GM23338 (cell line): ENCODE measurements around the gene ANTXR1. TPM values are rescaled to one million over a fixed set of nuclear protein-coding genes. Genes with fewer than 3 reads are reported as not detected.

Experiments used
- ATAC-seq: fragments of 200-7000 bp; cut with Tn5 transposase; 3 replicates; pipeline ENCODE4 v1.9.1; 2020
- DNase-seq: peaks from one replicate; pipeline ENCODE4 v3.0.0-alpha.2; 2015; ENCODE audit warnings: low spot score
- H2AFZ ChIP-seq: fragments of 200-600 bp; sonication (generic); 2 replicates; pipeline ENCODE4 v1.8.0; 2016; ENCODE audit warnings: antibody characterized with exemption, mild to moderate bottlenecking, moderate library complexity
- H3F3A ChIP-seq: fragments of 200-600 bp; sonication (generic); replicated peaks from 2 replicates; pipeline ENCODE4 v1.8.0; 2017; ENCODE audit warnings: antibody characterized with exemption, mixed run types, low read depth
- H3K27ac ChIP-seq: fragments of 200-600 bp; sonication (generic); 2 replicates; pipeline ENCODE4 v1.6.1; 2016; ENCODE audit warnings: low read depth
- H3K27me3 ChIP-seq: fragments of 200-600 bp; sonication (generic); 2 replicates; pipeline ENCODE4 v1.8.0; 2016; ENCODE audit warnings: mild to moderate bottlenecking, mixed run types, moderate library complexity; ENCODE audit not compliant: insufficient read depth
- H3K36me3 ChIP-seq: fragments of 200-600 bp; sonication (generic); 2 replicates; pipeline ENCODE4 v1.8.0; 2016; ENCODE audit warnings: mild to moderate bottlenecking; ENCODE audit not compliant: insufficient read depth
- H3K4me1 ChIP-seq: fragments of 200-600 bp; sonication (generic); 2 replicates; pipeline ENCODE4 v1.8.0; 2016; ENCODE audit warnings: mild to moderate bottlenecking, moderate library complexity; ENCODE audit not compliant: insufficient read depth
- H3K4me2 ChIP-seq: fragments of 200-600 bp; sonication (generic); 2 replicates; pipeline ENCODE4 v1.7.1; 2017; ENCODE audit warnings: mixed run types
- H3K4me3 ChIP-seq: fragments of 200-600 bp; sonication (generic); 2 replicates; pipeline ENCODE4 v1.6.1; 2016; ENCODE audit warnings: mixed run types
- H3K79me2 ChIP-seq: fragments of 200-600 bp; sonication (generic); replicated peaks from 2 replicates; pipeline ENCODE4 v1.8.0; 2017; ENCODE audit warnings: mild to moderate bottlenecking; ENCODE audit not compliant: insufficient read depth
- H3K9me2 ChIP-seq: fragments of 200-600 bp; sonication (generic); 2 replicates; pipeline ENCODE4 v1.8.0; 2017; ENCODE audit not compliant: insufficient read depth
- H4K20me1 ChIP-seq: fragments of 200-600 bp; sonication (generic); replicated peaks from 2 replicates; pipeline ENCODE4 v1.8.0; 2017; ENCODE audit warnings: mild to moderate bottlenecking; ENCODE audit not compliant: insufficient read depth
- H3K27ac Mint-ChIP-seq: 2 replicates; pipeline ENCODE4 v1.8.0; 2020; ENCODE audit warnings: inconsistent platforms, mild to moderate bottlenecking, moderate library complexity, mixed read lengths
- H3K27me3 Mint-ChIP-seq: 3 replicates; pipeline ENCODE4 v1.8.0; 2022; ENCODE audit warnings: low read depth, mild to moderate bottlenecking, moderate library complexity, mixed read lengths, inconsistent platforms; ENCODE audit not compliant: insufficient read depth, poor library complexity
- H3K36me3 Mint-ChIP-seq: 3 replicates; pipeline ENCODE4 v1.8.0; 2021; ENCODE audit warnings: low read depth, mild to moderate bottlenecking, inconsistent platforms, moderate library complexity, mixed read lengths
- H3K4me1 Mint-ChIP-seq: 3 replicates; pipeline ENCODE4 v1.8.0; 2020; ENCODE audit warnings: mild to moderate bottlenecking, inconsistent platforms, mixed read lengths
- H3K4me3 Mint-ChIP-seq: 3 replicates; pipeline ENCODE4 v1.8.0; 2021; ENCODE audit warnings: moderate library complexity, mild to moderate bottlenecking, inconsistent platforms, mixed read lengths
- H3K9me3 Mint-ChIP-seq: 3 replicates; pipeline ENCODE4 v1.8.0; 2020; ENCODE audit warnings: moderate library complexity, mild to moderate bottlenecking, inconsistent platforms, mixed read lengths
- CREB1 ChIP-seq: fragments of 250-450 bp; sonication (Bioruptor Pico); IDR thresholded peaks from 2 replicates; pipeline ENCODE4 v1.5.0; 2020; ENCODE audit warnings: low read depth, mild to moderate bottlenecking, moderate library complexity
- EZH2 ChIP-seq: fragments of 200-600 bp; sonication (generic); IDR thresholded peaks from one replicate; pipeline ENCODE4 v1.8.0; 2017; ENCODE audit warnings: antibody characterized with exemption, mild to moderate bottlenecking, low read depth; ENCODE audit not compliant: unreplicated experiment
- EZH2phosphoT487 ChIP-seq: fragments of 200-600 bp; sonication (generic); IDR thresholded peaks from one replicate; pipeline ENCODE4 v1.8.1; 2018; ENCODE audit warnings: antibody characterized with exemption; ENCODE audit not compliant: unreplicated experiment
- JUNB ChIP-seq: IDR thresholded peaks from one replicate; pipeline ENCODE4 v1.6.1; 2016; ENCODE audit warnings: antibody characterized with exemption; ENCODE audit not compliant: unreplicated experiment
- NANOG ChIP-seq: IDR thresholded peaks from 2 replicates; pipeline ENCODE4 v1.6.1; 2016; ENCODE audit warnings: antibody characterized with exemption, borderline replicate concordance
- POLR2AphosphoS5 ChIP-seq: IDR thresholded peaks from 2 replicates; pipeline ENCODE4 v1.6.1; 2016; ENCODE audit warnings: antibody characterized with exemption, low read depth
- STAT1 ChIP-seq: IDR thresholded peaks from one replicate; pipeline ENCODE4 v1.6.1; 2016; ENCODE audit warnings: antibody characterized with exemption; ENCODE audit not compliant: unreplicated experiment
- ZNF114 ChIP-seq: fragments of 250-450 bp; sonication (Bioruptor Pico); IDR thresholded peaks from 2 replicates; pipeline ENCODE4 v1.5.0; 2020; ENCODE audit warnings: mild to moderate bottlenecking, moderate library complexity
- ZNF331 ChIP-seq: fragments of 250-450 bp; sonication (Bioruptor Pico); IDR thresholded peaks from 2 replicates; pipeline ENCODE4 v1.5.0; 2020; ENCODE audit warnings: low read depth, mild to moderate bottlenecking, moderate library complexity
- polyA plus RNA-seq: library from polyadenylated mRNA; unstranded; fragments of >200 nt; fragmentation: Nextera tagmentation; extraction: Ambion mirVana; gene quantifications from 2 replicates; pipeline ENCODE4 v1.2.1, GENCODE V29; 2016
- total RNA-seq: library from RNA; depleted of rRNA; stranded (reverse); fragments of >200 nt; shearing (Covaris generic); gene quantifications from 2 replicates; pipeline ENCODE4 v1.2.3, GENCODE V29; 2014
- TF ChIP-seq, protein P1 (sequence below), 2 experiments: fragments of 200-600 bp in 1 of 2; sonication (generic) in 1 of 2; conservative IDR thresholded peaks; 2 replicates each; pipeline versions ENCODE4 v1.5.1 to v1.6.1; 2016 to 2017; ENCODE audit warnings: antibody characterized with exemption in 2 of 2, low read depth in 2 of 2, mild to moderate bottlenecking in 2 of 2, moderate library complexity in 1 of 2
- TF ChIP-seq, protein P2 (sequence below): IDR thresholded peaks from 2 replicates; pipeline ENCODE4 v1.6.1; 2016; ENCODE audit warnings: antibody characterized with exemption
- TF ChIP-seq, protein P3 (sequence below): fragments of 250-450 bp; sonication (Bioruptor Pico); IDR thresholded peaks from 2 replicates; pipeline ENCODE4 v1.5.0; 2020; ENCODE audit warnings: mild to moderate bottlenecking, moderate library complexity
- TF ChIP-seq, protein P4 (sequence below): IDR thresholded peaks from one replicate; pipeline ENCODE4 v1.6.1; 2018; ENCODE audit warnings: antibody characterized with exemption; ENCODE audit not compliant: unreplicated experiment

ANTXR1 gene
- total and polyA plus RNA-seq, 2 experiments from 2014 or later, result 16.1 to 23.1 TPM

DNA sequence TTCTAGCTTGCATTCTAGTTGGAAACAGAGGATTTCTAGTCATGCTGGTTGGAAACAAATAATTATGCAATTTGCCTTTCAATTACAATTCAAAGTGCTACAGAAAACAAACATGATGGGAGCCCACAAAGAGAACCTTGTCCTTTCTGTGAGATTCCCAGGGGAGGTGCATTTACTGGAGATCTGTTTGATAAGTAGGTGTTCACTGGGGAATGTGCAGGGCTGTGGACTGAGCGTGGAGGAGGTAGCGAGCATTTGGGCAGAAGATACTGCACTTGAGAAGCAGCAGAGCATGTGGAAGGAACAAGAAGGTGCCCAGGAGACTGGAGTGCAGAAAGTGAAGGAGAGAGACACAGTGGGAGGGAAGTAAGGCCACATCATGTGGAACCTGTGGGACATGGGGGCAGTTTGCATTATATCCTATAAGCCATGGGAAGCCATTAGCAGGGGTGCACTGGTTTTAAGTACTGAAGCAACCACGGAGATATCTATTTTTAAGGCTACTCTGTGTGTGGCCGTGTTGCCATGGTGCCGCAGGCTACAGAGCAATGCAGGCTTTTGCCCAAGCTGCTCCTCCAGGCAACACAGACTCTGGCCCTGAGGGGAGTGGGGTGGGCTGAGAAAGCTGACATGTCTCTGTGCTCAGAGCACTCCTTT is 154.0 kb downstream of the ANTXR1 start:
- H3K4me2 ChIP-seq, result no peak overlapping the region
- Mint-ChIP-seq H3K9me3 (no peaks in the 10 kb centered on the region), H3K4me3 (no peak overlapping the region), H3K27me3 (peaks cover 3% of the 10 kb centered on the region), H3K27ac (0 out of 2 replicates have a peak overlapping the region, but pooled peaks have one; percentile 15), H3K4me1 (peaks cover 23% of the 10 kb centered on the region), H3K36me3 (peaks cover 4% of the 10 kb centered on the region; the same call in 2 of the 3 replicates)
- peaks cover 13% of the 10 kb centered on the region for H3K4me1 ChIP-seq
- no peaks in the 10 kb centered on the region for H3F3A ChIP-seq
- H3K4me3 ChIP-seq, result no peak overlapping the region
- H3K79me2 ChIP-seq, result no peaks in the 10 kb centered on the region
- H4K20me1 ChIP-seq, result no peaks in the 10 kb centered on the region; the same call in 1 of the 2 replicates
- no peak overlapping the region for H3K27ac ChIP-seq
- no peak for TF ChIP-seq STAT1
- TF ChIP-seq, protein P1, sequence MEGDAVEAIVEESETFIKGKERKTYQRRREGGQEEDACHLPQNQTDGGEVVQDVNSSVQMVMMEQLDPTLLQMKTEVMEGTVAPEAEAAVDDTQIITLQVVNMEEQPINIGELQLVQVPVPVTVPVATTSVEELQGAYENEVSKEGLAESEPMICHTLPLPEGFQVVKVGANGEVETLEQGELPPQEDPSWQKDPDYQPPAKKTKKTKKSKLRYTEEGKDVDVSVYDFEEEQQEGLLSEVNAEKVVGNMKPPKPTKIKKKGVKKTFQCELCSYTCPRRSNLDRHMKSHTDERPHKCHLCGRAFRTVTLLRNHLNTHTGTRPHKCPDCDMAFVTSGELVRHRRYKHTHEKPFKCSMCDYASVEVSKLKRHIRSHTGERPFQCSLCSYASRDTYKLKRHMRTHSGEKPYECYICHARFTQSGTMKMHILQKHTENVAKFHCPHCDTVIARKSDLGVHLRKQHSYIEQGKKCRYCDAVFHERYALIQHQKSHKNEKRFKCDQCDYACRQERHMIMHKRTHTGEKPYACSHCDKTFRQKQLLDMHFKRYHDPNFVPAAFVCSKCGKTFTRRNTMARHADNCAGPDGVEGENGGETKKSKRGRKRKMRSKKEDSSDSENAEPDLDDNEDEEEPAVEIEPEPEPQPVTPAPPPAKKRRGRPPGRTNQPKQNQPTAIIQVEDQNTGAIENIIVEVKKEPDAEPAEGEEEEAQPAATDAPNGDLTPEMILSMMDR (conservative IDR thresholded peaks at IDR 0.05; ENCODE audit: low read depth in 2 of 2), result no peak
- TF ChIP-seq ZNF331 (CRISPR knock-in tag), result no peak
- no peak for TF ChIP-seq EZH2phosphoT487
- TF ChIP-seq ZNF114 (CRISPR knock-in tag), result no peak
- no peak for TF ChIP-seq NANOG
- no peak for TF ChIP-seq POLR2AphosphoS5
- TF ChIP-seq, protein P2, sequence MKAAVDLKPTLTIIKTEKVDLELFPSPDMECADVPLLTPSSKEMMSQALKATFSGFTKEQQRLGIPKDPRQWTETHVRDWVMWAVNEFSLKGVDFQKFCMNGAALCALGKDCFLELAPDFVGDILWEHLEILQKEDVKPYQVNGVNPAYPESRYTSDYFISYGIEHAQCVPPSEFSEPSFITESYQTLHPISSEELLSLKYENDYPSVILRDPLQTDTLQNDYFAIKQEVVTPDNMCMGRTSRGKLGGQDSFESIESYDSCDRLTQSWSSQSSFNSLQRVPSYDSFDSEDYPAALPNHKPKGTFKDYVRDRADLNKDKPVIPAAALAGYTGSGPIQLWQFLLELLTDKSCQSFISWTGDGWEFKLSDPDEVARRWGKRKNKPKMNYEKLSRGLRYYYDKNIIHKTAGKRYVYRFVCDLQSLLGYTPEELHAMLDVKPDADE, result no peak
- no peak for TF ChIP-seq EZH2
- TF ChIP-seq, protein P3, sequence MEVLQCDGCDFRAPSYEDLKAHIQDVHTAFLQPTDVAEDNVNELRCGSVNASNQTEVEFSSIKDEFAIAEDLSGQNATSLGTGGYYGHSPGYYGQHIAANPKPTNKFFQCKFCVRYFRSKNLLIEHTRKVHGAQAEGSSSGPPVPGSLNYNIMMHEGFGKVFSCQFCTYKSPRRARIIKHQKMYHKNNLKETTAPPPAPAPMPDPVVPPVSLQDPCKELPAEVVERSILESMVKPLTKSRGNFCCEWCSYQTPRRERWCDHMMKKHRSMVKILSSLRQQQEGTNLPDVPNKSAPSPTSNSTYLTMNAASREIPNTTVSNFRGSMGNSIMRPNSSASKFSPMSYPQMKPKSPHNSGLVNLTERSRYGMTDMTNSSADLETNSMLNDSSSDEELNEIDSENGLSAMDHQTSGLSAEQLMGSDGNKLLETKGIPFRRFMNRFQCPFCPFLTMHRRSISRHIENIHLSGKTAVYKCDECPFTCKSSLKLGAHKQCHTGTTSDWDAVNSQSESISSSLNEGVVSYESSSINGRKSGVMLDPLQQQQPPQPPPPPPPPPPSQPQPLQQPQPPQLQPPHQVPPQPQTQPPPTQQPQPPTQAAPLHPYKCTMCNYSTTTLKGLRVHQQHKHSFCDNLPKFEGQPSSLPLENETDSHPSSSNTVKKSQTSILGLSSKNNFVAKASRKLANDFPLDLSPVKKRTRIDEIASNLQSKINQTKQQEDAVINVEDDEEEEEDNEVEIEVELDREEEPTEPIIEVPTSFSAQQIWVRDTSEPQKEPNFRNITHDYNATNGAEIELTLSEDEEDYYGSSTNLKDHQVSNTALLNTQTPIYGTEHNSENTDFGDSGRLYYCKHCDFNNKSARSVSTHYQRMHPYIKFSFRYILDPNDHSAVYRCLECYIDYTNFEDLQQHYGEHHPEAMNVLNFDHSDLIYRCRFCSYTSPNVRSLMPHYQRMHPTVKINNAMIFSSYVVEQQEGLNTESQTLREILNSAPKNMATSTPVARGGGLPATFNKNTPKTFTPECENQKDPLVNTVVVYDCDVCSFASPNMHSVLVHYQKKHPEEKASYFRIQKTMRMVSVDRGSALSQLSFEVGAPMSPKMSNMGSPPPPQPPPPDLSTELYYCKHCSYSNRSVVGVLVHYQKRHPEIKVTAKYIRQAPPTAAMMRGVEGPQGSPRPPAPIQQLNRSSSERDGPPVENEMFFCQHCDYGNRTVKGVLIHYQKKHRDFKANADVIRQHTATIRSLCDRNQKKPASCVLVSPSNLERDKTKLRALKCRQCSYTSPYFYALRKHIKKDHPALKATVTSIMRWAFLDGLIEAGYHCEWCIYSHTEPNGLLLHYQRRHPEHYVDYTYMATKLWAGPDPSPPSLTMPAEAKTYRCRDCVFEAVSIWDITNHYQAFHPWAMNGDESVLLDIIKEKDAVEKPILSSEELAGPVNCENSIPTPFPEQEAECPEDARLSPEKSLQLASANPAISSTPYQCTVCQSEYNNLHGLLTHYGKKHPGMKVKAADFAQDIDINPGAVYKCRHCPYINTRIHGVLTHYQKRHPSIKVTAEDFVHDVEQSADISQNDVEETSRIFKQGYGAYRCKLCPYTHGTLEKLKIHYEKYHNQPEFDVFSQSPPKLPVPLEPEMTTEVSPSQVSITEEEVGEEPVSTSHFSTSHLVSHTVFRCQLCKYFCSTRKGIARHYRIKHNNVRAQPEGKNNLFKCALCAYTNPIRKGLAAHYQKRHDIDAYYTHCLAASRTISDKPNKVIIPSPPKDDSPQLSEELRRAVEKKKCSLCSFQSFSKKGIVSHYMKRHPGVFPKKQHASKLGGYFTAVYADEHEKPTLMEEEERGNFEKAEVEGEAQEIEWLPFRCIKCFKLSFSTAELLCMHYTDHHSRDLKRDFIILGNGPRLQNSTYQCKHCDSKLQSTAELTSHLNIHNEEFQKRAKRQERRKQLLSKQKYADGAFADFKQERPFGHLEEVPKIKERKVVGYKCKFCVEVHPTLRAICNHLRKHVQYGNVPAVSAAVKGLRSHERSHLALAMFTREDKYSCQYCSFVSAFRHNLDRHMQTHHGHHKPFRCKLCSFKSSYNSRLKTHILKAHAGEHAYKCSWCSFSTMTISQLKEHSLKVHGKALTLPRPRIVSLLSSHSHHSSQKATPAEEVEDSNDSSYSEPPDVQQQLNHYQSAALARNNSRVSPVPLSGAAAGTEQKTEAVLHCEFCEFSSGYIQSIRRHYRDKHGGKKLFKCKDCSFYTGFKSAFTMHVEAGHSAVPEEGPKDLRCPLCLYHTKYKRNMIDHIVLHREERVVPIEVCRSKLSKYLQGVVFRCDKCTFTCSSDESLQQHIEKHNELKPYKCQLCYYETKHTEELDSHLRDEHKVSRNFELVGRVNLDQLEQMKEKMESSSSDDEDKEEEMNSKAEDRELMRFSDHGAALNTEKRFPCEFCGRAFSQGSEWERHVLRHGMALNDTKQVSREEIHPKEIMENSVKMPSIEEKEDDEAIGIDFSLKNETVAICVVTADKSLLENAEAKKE (CRISPR knock-in tag), result no peak
- no peak for TF ChIP-seq CREB1 (CRISPR knock-in tag)
- TF ChIP-seq JUNB, result no peak
- TF ChIP-seq, protein P4, sequence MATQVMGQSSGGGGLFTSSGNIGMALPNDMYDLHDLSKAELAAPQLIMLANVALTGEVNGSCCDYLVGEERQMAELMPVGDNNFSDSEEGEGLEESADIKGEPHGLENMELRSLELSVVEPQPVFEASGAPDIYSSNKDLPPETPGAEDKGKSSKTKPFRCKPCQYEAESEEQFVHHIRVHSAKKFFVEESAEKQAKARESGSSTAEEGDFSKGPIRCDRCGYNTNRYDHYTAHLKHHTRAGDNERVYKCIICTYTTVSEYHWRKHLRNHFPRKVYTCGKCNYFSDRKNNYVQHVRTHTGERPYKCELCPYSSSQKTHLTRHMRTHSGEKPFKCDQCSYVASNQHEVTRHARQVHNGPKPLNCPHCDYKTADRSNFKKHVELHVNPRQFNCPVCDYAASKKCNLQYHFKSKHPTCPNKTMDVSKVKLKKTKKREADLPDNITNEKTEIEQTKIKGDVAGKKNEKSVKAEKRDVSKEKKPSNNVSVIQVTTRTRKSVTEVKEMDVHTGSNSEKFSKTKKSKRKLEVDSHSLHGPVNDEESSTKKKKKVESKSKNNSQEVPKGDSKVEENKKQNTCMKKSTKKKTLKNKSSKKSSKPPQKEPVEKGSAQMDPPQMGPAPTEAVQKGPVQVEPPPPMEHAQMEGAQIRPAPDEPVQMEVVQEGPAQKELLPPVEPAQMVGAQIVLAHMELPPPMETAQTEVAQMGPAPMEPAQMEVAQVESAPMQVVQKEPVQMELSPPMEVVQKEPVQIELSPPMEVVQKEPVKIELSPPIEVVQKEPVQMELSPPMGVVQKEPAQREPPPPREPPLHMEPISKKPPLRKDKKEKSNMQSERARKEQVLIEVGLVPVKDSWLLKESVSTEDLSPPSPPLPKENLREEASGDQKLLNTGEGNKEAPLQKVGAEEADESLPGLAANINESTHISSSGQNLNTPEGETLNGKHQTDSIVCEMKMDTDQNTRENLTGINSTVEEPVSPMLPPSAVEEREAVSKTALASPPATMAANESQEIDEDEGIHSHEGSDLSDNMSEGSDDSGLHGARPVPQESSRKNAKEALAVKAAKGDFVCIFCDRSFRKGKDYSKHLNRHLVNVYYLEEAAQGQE, result no peak
- ATAC-seq (no peak), DNase-seq (no peak)
- no peaks in the 10 kb centered on the region for H3K36me3 ChIP-seq
- H3K27me3 ChIP-seq, result no peaks in the 10 kb centered on the region
- H3K9me2 ChIP-seq, result peaks cover 3% of the 10 kb centered on the region; the same call in 1 of the 2 replicates
- H2AFZ ChIP-seq, result no peak overlapping the region
